Thoracic aorta (tissue), 2 donors: Measurements from ENCODE around the gene MC1R. TPM values are rescaled to one million over a fixed set of nuclear protein-coding genes. Genes with fewer than 3 reads are reported as not detected.

Experiments used
- ATAC-seq: fragments of 150-250 bp; one replicate; pipeline ENCODE4 v1.8.0; 2017; ENCODE audit warnings: low read depth; ENCODE audit not compliant: insufficient number of reproducible peaks, low FRiP score
- DNase-seq: peaks from one replicate; pipeline ENCODE4 v3.0.0-alpha.2; 2020; ENCODE audit warnings: low spot score
- H3K27ac ChIP-seq, 2 donors: fragments of 200-600 bp; sonication (generic); 1 replicate in 1 of 2; 2 replicates in 1 of 2; pipeline ENCODE4 v1.5.1; 2016; ENCODE audit warnings: mild to moderate bottlenecking in 2 of 2, moderate library complexity in 2 of 2
- H3K27me3 ChIP-seq: fragments of 200-600 bp; sonication (generic); replicated peaks from 2 replicates; pipeline ENCODE4 v1.6.0; 2016; ENCODE audit warnings: mild to moderate bottlenecking; ENCODE audit not compliant: insufficient read depth
- H3K36me3 ChIP-seq: fragments of 200-600 bp; sonication (generic); one replicate; pipeline ENCODE4 v1.5.1; 2016
- H3K4me1 ChIP-seq, 2 donors: fragments of 200-600 bp; sonication (generic); 1 replicate in 1 of 2; 2 replicates in 1 of 2; pipeline versions ENCODE4 v1.5.1 to v1.6.0; 2016; ENCODE audit warnings: low read depth in 2 of 2, mild to moderate bottlenecking in 1 of 2; ENCODE audit not compliant: control insufficient read depth in 1 of 2
- H3K4me3 ChIP-seq: fragments of 200-600 bp; sonication (generic); 2 replicates; pipeline ENCODE4 v1.5.1; 2016; ENCODE audit warnings: mild to moderate bottlenecking
- H3K9me3 ChIP-seq: fragments of 200-600 bp; sonication (generic); 2 replicates; pipeline ENCODE4 v1.5.1; 2016
- total RNA-seq, 2 donors: library from RNA; depleted of rRNA; stranded (reverse); fragments of >200 nt; gene quantifications; one replicate each; pipeline versions ENCODE4 v1.1.0 to v1.2.3, GENCODE V29; 2016
- TF ChIP-seq, protein P1 (sequence below): fragments of 200-600 bp; sonication (generic); IDR thresholded peaks from one replicate; pipeline ENCODE4 v1.5.1; 2019; ENCODE audit warnings: antibody characterized with exemption

The MC1R gene
- 10 to 100 TPM; 13.1 to 19.3 TPM for total RNA-seq

DNA sequence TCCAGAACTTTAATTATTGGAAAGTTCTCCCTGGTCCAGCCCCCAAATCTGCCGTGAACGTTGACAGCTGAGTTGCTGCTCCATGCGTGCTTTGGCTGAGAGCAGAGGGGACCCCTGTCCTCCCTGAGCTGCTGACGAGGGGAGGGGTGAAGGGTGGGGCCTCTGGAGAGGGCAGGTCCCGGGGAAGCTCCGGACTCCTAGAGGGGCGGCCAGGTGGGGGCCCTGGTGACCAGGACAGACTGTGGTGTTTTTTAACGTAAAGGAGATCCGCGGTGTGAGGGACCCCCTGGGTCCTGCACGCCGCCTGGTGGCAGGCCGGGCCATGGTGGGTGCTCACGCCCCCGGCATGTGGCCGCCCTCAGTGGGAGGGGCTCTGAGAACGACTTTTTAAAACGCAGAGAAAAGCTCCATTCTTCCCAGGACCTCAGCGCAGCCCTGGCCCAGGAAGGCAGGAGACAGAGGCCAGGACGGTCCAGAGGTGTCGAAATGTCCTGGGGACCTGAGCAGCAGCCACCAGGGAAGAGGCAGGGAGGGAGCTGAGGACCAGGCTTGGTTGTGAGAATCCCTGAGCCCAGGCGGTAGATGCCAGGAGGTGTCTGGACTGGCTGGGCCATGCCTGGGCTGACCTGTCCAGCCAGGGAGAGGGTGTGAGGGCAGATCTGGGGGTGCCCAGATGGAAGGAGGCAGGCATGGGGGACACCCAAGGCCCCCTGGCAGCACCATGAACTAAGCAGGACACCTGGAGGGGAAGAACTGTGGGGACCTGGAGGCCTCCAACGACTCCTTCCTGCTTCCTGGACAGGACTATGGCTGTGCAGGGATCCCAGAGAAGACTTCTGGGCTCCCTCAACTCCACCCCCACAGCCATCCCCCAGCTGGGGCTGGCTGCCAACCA, at the start of gene MC1R:
Gene MC1R (plus strand): TSS at position 410 of the 895 bp plus-strand sequence. CDS start 397 bp downstream, at position 807.
- Histone ChIP-seq H3K9me3 (no peaks in the 10 kb centered on the region), H3K27me3 (peaks cover 3% of the 10 kb centered on the region), H3K27ac (no peak within 1 kb of the TSS), H3K4me3 (peak within 1 kb of the TSS; percentile 66), H3K36me3 (no peaks in the 10 kb centered on the region), H3K4me1 (peaks cover 16 to 57% of the 10 kb centered on the region in 2 donors)
- no peak for DNase-seq
- no peak for ATAC-seq
- TF ChIP-seq, protein P1, sequence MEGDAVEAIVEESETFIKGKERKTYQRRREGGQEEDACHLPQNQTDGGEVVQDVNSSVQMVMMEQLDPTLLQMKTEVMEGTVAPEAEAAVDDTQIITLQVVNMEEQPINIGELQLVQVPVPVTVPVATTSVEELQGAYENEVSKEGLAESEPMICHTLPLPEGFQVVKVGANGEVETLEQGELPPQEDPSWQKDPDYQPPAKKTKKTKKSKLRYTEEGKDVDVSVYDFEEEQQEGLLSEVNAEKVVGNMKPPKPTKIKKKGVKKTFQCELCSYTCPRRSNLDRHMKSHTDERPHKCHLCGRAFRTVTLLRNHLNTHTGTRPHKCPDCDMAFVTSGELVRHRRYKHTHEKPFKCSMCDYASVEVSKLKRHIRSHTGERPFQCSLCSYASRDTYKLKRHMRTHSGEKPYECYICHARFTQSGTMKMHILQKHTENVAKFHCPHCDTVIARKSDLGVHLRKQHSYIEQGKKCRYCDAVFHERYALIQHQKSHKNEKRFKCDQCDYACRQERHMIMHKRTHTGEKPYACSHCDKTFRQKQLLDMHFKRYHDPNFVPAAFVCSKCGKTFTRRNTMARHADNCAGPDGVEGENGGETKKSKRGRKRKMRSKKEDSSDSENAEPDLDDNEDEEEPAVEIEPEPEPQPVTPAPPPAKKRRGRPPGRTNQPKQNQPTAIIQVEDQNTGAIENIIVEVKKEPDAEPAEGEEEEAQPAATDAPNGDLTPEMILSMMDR, result peak; percentile 34

DNA sequence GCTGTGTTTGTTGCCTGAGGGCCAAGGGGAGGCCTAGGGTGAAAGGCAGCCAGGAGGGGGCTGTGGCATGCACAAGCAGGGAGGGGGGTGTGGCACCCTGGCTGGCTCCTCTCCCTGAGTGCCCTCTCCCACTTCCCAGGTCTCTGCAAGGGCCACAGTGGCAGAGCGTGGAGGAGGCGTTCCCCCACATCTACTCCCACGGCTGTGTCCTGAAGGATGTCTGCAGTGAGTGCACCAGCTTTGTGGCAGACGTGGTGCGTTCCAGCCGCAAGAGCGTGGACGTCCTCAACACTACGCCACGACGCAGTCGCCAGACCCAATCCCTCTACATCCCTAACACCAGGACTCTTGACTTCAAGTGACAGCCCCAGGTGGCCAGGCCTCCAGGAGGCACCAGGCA, 48.8 kb upstream of the MC1R start:
- no peak for ATAC-seq
- no peak for DNase-seq
- TF ChIP-seq, protein P1, result no peak

DNA sequence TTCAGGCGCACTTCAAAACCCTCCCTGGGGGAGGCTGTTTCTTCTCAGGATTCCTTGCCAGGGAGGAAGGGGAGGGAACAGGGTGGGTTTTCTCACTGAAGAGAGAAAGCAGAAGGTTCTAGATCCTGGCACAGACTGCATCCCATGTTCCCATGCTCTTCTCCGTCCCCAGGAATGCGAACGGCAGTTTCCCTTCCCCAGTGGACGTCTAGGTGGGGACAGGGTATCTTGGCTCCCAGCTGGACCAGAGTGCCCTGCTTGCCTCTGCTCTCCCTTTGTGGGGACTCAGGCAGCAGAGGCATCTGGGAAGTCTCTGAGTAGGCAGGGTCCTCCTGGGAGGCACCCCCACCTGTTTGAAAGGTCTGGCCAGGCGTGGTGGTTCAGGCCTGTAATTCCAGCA, 48.2 kb upstream of the MC1R start:
- ATAC-seq (no peak), DNase-seq (no peak)
- H3K9me3 ChIP-seq, result peaks cover 5% of the 10 kb centered on the region
- TF ChIP-seq, protein P1, result no peak
- H3K27ac ChIP-seq, result no peak overlapping the region
- H3K4me1 ChIP-seq, result peaks cover 10 to 19% of the 10 kb centered on the region in 2 donors
- peaks cover 6% of the 10 kb centered on the region for H3K36me3 ChIP-seq
- no peaks in the 10 kb centered on the region for H3K27me3 ChIP-seq
- H3K4me3 ChIP-seq, result no peak overlapping the region

More for the DNA sequence above, 48.8 kb upstream of the MC1R start:
- H3K36me3 ChIP-seq, result peaks cover 3% of the 10 kb centered on the region
- H3K27ac ChIP-seq, result no peak overlapping the region
- H3K4me1 ChIP-seq, result peaks cover 7 to 17% of the 10 kb centered on the region in 2 donors
- peaks cover 5% of the 10 kb centered on the region for H3K9me3 ChIP-seq
- no peaks in the 10 kb centered on the region for H3K27me3 ChIP-seq
- no peak overlapping the region for H3K4me3 ChIP-seq

DNA sequence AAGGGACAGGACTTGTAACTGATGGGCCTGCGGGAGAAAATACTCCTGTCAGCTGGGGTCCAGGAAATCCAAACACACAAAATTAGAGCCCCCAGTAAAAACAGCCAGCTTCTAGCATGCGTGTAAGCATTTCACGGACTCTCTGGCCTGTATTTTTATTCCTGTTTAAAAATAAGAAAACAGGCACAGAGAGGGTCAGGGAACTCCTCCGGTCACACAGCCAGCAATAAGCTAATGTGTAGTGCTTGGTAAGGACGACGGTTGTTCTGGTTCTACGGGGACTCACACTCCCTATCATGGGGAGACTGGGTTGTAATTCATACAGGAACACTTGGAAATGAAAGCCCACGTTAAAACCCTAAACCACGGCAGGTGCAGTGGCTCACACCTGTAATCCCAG, 46.8 kb upstream of the MC1R start:
- no peak overlapping the region for H3K4me3 ChIP-seq
- TF ChIP-seq, protein P1, result no peak
- ATAC-seq (no peak), DNase-seq (no peak)
- no peaks in the 10 kb centered on the region for H3K27me3 ChIP-seq
- peaks cover 5% of the 10 kb centered on the region for H3K9me3 ChIP-seq
- H3K4me1 ChIP-seq, result peaks cover 10 to 19% of the 10 kb centered on the region in 2 donors
- H3K27ac ChIP-seq, result no peak overlapping the region
- H3K36me3 ChIP-seq, result peaks cover 13% of the 10 kb centered on the region

DNA sequence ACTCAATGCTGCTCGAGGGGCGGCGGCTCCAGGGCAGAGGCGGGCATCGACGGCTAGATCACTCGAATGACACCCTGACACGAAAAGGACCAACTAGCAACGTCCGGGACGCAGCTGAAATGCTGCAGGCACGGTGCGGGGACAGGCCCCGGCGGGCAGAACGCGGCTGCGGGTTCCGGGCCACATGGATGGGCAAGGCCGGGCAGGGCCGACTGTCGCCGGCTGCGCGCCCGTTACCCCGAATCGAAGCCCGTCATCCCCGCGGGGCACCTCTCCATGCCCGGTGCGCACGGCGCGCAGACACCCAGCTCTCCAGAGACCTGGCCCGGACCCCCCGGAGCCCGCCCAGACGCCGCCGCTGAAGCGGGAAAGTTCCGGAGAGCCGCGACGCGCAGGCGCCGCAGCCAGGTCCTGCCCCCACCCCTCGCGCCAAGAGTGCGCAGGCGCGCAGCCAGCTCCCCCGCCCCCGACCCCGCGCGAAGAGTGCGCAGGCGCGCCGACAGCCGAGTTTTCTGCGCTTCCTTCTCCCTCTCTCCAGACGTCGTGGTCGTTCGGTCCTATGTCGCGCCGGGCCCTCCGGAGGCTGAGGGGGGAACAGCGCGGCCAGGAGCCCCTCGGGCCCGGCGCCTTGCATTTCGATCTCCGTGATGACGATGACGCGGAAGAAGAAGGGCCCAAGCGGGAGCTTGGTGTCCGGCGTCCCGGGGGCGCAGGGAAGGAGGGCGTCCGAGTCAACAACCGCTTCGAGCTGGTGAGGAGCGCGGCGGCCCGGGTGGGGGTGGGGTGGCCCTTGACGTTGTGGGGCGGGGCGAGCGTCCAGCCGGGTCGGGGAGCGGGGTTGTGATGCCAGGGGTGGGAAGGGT, 45.3 kb upstream of the MC1R start, which contains the start of gene TCF25:
Gene TCF25 (plus strand): TSS at position 484 of the 863 bp plus-strand sequence. CDS start 76 bp downstream, at position 560.
- peaks cover 10 to 19% of the 10 kb centered on the region in 2 donors for H3K4me1 ChIP-seq
- H3K27ac ChIP-seq, result peak within 1 kb of the TSS; percentile 97 to 100
- H3K4me3 ChIP-seq, result peak within 1 kb of the TSS; percentile 83
- H3K27me3 ChIP-seq, result no peaks in the 10 kb centered on the region
- H3K9me3 ChIP-seq, result no peaks in the 10 kb centered on the region
- peak; percentile 77 for ATAC-seq
- peaks cover 13% of the 10 kb centered on the region for H3K36me3 ChIP-seq
- TF ChIP-seq, protein P1, result no peak
- DNase-seq, result peak; percentile 20
